Measurements from ENCODE around the gene RAPSN. TPM values are rescaled to one million over a fixed set of nuclear protein-coding genes. Genes with fewer than 3 reads are reported as not detected.
"Not testable (repeated sequence)": the region's sequence is repeated elsewhere in the genome, so short reads cannot be mapped to it uniquely, and the experiment has no call there.

The RAPSN gene
- total RNA-seq, 1 experiment from 2014 or later = 1.0 TPM

GRCh38 chr11:47454258-47454671 is 5.3 kb upstream of the RAPSN start:
- H3K9me3 ChIP-seq (ENCODE audit: low read depth, low read length, poor library complexity, severe bottlenecking); H3K36me3 ChIP-seq (ENCODE audit: insufficient read depth, low read length, poor library complexity, severe bottlenecking); H3K27me3 ChIP-seq (replicated peaks; ENCODE audit: insufficient read depth, low read depth, low read length, poor library complexity); H3K27ac ChIP-seq (ENCODE audit: low read depth, low read length, poor library complexity, severe bottlenecking); BruUV-seq (replicated peaks); H3K4me1 ChIP-seq (ENCODE audit: insufficient read depth, low read length, poor library complexity, severe bottlenecking); H3K4me3 ChIP-seq (ENCODE audit: low read depth, low read length, poor library complexity, severe bottlenecking): not testable (repeated sequence)
- DNase-seq (ENCODE audit: low spot score) = peak; percentile 96
- TF ChIP-seq CTCF (conservative IDR thresholded peaks at IDR 0.05; ENCODE audit: low read depth, low read length) = peak; percentile 99
- ChIA-PET POLR2A (ENCODE audit: low non-redundant PET) (interaction anchor here (0.6 to 1.0 kb wide), 7 partner anchors 13 to 275 kb away, joined by 3 to 11 read pairs (median 7); no protein-coding TSS in a partner anchor), CTCF (interaction anchor here (0.5 to 1.1 kb wide), 39 partner anchors 8 to 1093 kb away, joined by 3 to 23 read pairs (median 4); partner anchors contain the start of gene AGBL2)
- intact Hi-C loops (cut with micrococcal nuclease; ENCODE audit: unreplicated experiment) = loop anchor here (1.0 to 5.0 kb wide), 2 partner anchors 80 to 277 kb away; partner anchors contain the start of gene ARFGAP2

GRCh38 chr11:47453365-47453764 is 4.4 kb upstream of the RAPSN start:
- intact Hi-C loops (cut with micrococcal nuclease; ENCODE audit: unreplicated experiment) = loop anchor here (5.0 kb wide), 1 partner anchor 276 kb away; the partner anchor contains the start of gene ARFGAP2
- H3K9me3 ChIP-seq (ENCODE audit: low read depth, low read length, poor library complexity, severe bottlenecking) = no peaks in the 10 kb centered on the region
- BruUV-seq (replicated peaks) = no TSS peak

GRCh38 chr11:47451990-47452389 is 3.1 kb upstream of the RAPSN start:
- no TSS peak for BruUV-seq (replicated peaks)
- TF ChIP-seq EZH2 (IDR thresholded peaks at IDR 0.05; ENCODE audit: borderline replicate concordance, low read depth, low read length, poor library complexity, severe bottlenecking) = no peak
- no peak for TF ChIP-seq CTCF (conservative IDR thresholded peaks at IDR 0.05; ENCODE audit: low read depth, low read length)

More at GRCh38 chr11:47453365-47453764, 4.4 kb upstream of the RAPSN start:
- Histone ChIP-seq H3K27ac (ENCODE audit: low read depth, low read length, poor library complexity, severe bottlenecking) (no peak overlapping the region), H3K27me3 (replicated peaks; ENCODE audit: insufficient read depth, low read depth, low read length, poor library complexity) (no peaks in the 10 kb centered on the region), H3K36me3 (ENCODE audit: insufficient read depth, low read length, poor library complexity, severe bottlenecking) (no peaks in the 10 kb centered on the region), H3K4me3 (ENCODE audit: low read depth, low read length, poor library complexity, severe bottlenecking) (no peak overlapping the region), H3K4me1 (ENCODE audit: insufficient read depth, low read length, poor library complexity, severe bottlenecking) (no peaks in the 10 kb centered on the region)
- DNase-seq (ENCODE audit: low spot score) = peak; percentile 46
- ChIA-PET CTCF (no interaction called here), POLR2A (ENCODE audit: low non-redundant PET) (no interaction called here)
- TF ChIP-seq EZH2 (IDR thresholded peaks at IDR 0.05; ENCODE audit: borderline replicate concordance, low read depth, low read length, poor library complexity, severe bottlenecking) = no peak
- no peak for TF ChIP-seq CTCF (conservative IDR thresholded peaks at IDR 0.05; ENCODE audit: low read depth, low read length)

More at GRCh38 chr11:47451990-47452389, 3.1 kb upstream of the RAPSN start:
- ChIA-PET CTCF (no interaction called here), POLR2A (ENCODE audit: low non-redundant PET) (no interaction called here)
- intact Hi-C loops (cut with micrococcal nuclease; ENCODE audit: unreplicated experiment) = loop anchor here (5.0 kb wide), 1 partner anchor 275 kb away; the partner anchor contains the start of gene ARFGAP2
- no peaks in the 10 kb centered on the region for H3K36me3 ChIP-seq (ENCODE audit: insufficient read depth, low read length, poor library complexity, severe bottlenecking)
- H3K27me3 ChIP-seq (replicated peaks; ENCODE audit: insufficient read depth, low read depth, low read length, poor library complexity) = no peaks in the 10 kb centered on the region
- no peak for DNase-seq (ENCODE audit: low spot score)
- no peak overlapping the region for H3K27ac ChIP-seq (ENCODE audit: low read depth, low read length, poor library complexity, severe bottlenecking)
- H3K9me3 ChIP-seq (ENCODE audit: low read depth, low read length, poor library complexity, severe bottlenecking) = no peaks in the 10 kb centered on the region
- H3K4me1 ChIP-seq (ENCODE audit: insufficient read depth, low read length, poor library complexity, severe bottlenecking) = no peaks in the 10 kb centered on the region
- no peak overlapping the region for H3K4me3 ChIP-seq (ENCODE audit: low read depth, low read length, poor library complexity, severe bottlenecking)
